ENCODE data around the gene LMTK2.

LMTK2 gene

DNA sequence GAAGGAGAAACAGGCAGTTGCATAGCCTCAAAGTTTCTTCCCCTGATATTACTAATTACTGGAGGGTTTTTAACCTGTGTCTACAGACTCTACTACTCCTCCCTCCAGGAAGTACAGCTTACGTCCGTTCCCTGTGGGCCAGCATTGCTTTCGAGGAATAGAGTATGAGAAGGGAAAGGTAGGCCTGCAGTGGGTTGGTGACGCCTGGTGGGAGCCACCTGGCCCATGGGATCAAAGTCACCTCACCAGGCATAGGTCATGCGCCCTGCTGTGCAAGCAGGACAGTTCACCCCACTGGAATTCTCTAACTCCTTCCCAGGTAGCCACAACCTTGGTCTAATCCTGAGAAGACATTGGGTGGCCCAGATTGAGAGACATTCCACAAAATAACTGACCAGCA is 29.8 kb downstream of the LMTK2 start:
- TF ChIP-seq Cebpa-rat (IDR thresholded peaks at IDR 0.05): no peak
- Histone ChIP-seq H3K4me2 (peak overlapping the region in 9 of 11 experiments; percentile 8 to 96 (median 87); a peak in 16 of 22 replicates), H3K9ac (no peak overlapping the region), H3K36me3 (peaks cover 9 to 52% (median 28%) of the 10 kb centered on the region in 11 experiments; a peak in 21 of 22 replicates), H3K9me3 (replicated peaks in 1 of 11) (no peaks in the 10 kb centered on the region), H3K4me3 (no peak overlapping the region), H4K20me1 (peaks cover 0 to 98% (median 35%) of the 10 kb centered on the region in 11 experiments; a peak in 16 of 22 replicates), H3K27me3 (peaks cover 0 to 95% (median 4%) of the 10 kb centered on the region in 11 experiments; a peak in 9 of 22 replicates), H3K4me1 (peaks cover 46 to 75% (median 68%) of the 10 kb centered on the region in 10 experiments), H3K27ac (peak overlapping the region in 3 of 11 experiments; percentile 28 to 96 (median 94); a peak in 9 of 22 replicates)

DNA sequence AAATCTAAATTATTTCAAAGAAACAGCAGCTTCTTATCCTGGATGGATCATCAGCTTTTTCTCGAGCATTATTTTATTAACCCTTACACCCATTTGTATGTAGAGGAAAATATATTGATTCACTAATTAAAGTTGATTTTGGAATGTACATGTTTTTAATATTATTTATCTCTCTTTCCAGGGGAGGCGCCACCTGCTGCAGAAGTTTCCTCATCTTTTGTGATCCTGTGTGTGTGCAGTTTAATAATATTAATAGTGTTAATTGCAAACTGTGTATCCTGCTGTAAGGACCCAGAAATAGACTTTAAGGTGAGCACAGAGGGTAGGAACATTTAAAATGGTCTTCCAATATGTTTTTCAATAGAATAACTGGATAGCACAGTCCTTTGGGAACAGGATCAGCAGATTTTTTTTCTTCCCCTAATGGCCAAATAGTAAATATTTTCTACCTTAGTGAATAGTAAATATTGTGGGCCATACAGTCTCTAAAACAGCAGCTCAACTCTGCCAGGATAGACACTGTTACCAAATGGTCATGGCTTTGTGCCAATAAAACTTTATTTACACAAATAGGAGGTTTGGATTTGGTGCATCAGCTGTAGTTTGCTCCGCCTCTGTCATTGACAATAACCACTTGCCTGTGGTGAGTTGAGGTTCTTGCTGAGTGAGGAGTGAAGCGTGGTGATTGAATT is 30.6 kb downstream of the LMTK2 start:
- Histone ChIP-seq H3K9me3 (replicated peaks in 1 of 11) (no peaks in the 10 kb centered on the region), H3K9ac (peak overlapping the region in 1 of 11 experiments; percentile 35; a peak in 3 of 22 replicates), H3K27ac (peak overlapping the region in 7 of 11 experiments; percentile 31 to 96 (median 54); a peak in 13 of 22 replicates), H3K36me3 (peaks cover 18 to 60% (median 36%) of the 10 kb centered on the region in 11 experiments), H3K4me1 (peaks cover 38 to 68% (median 63%) of the 10 kb centered on the region in 10 experiments), H4K20me1 (peaks cover 0 to 98% (median 35%) of the 10 kb centered on the region in 11 experiments; a peak in 17 of 22 replicates), H3K4me2 (peak overlapping the region in 9 of 11 experiments; percentile 23 to 96 (median 87); a peak in 16 of 22 replicates), H3K4me3 (no peak overlapping the region), H3K27me3 (peaks cover 0 to 95% (median 4%) of the 10 kb centered on the region in 11 experiments; a peak in 9 of 22 replicates)
- no peak for TF ChIP-seq Cebpa-rat (IDR thresholded peaks at IDR 0.05)

DNA sequence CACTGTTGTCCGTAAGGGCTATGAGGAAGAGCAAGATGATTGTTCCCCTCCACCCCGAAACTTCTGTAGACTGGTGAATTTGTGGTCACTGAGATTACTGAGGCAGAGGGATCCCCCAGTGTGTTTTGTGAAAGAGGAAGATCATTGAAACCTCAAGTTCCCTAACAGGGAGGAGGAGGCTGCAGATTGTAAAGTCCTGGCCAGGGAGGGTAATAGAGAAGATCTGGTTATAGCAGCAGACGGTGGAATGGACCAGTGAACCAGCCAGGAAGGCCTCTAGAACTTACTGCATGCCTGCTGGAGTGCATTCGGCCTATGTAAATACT is 31.1 kb downstream of the LMTK2 start:
- peaks cover 0 to 98% (median 35%) of the 10 kb centered on the region in 11 experiments; a peak in 17 of 22 replicates for H4K20me1 ChIP-seq
- no peak overlapping the region for H3K4me3 ChIP-seq
- H3K4me1 ChIP-seq: peaks cover 33 to 63% (median 58%) of the 10 kb centered on the region in 10 experiments
- H3K36me3 ChIP-seq: peaks cover 23 to 66% (median 41%) of the 10 kb centered on the region in 11 experiments
- H3K27ac ChIP-seq: peak overlapping the region in 7 of 11 experiments; percentile 31 to 96 (median 53); a peak in 13 of 22 replicates
- no peaks in the 10 kb centered on the region for H3K9me3 ChIP-seq (replicated peaks in 1 of 11)
- H3K27me3 ChIP-seq: peaks cover 0 to 95% (median 4%) of the 10 kb centered on the region in 11 experiments; a peak in 9 of 22 replicates
- H3K9ac ChIP-seq: peak overlapping the region in 3 of 11 experiments; percentile 13 to 35 (median 15); a peak in 5 of 22 replicates
- TF ChIP-seq Cebpa-rat (IDR thresholded peaks at IDR 0.05): peak in 4 of 11 experiments; percentile 13 to 34 (median 18); a peak in 2 of 22 replicates
- H3K4me2 ChIP-seq: peak overlapping the region in 9 of 11 experiments; percentile 8 to 96 (median 87); a peak in 17 of 22 replicates

DNA sequence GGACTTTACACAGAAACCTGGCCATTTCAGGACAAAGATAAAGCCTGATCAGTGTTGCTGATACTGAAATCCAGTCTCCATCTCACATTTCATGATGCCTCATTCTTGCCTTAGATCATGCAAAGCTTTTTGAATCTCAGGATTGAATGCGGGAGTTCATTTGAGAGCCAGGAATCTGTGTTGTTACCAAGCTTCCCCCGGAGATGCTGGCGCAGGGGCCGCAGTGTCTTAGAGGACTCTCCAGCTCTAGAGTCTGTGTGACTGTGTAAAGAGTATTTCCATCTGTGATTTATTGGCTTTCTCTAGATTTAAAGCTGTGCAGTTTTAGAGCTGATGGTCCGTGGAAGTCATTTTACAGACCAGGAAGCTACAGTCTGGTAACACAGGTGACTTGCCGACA is 32.0 kb downstream of the LMTK2 start:
- Histone ChIP-seq H3K27me3 (peaks cover 0 to 96% (median 4%) of the 10 kb centered on the region in 11 experiments; a peak in 9 of 22 replicates), H3K4me1 (peaks cover 24 to 56% (median 51%) of the 10 kb centered on the region in 10 experiments), H3K4me2 (peak overlapping the region in 5 of 11 experiments; percentile 8 to 94 (median 87); a peak in 9 of 22 replicates), H3K9ac (no peak overlapping the region; a peak in 1 of 22 replicates), H3K36me3 (peaks cover 31 to 74% (median 50%) of the 10 kb centered on the region in 11 experiments), H4K20me1 (peaks cover 0 to 98% (median 32%) of the 10 kb centered on the region in 11 experiments; a peak in 17 of 22 replicates), H3K27ac (peak overlapping the region in 7 of 11 experiments; percentile 31 to 96 (median 49); a peak in 9 of 22 replicates), H3K9me3 (replicated peaks in 1 of 11) (no peaks in the 10 kb centered on the region), H3K4me3 (no peak overlapping the region)
- no peak for TF ChIP-seq Cebpa-rat (IDR thresholded peaks at IDR 0.05)

DNA sequence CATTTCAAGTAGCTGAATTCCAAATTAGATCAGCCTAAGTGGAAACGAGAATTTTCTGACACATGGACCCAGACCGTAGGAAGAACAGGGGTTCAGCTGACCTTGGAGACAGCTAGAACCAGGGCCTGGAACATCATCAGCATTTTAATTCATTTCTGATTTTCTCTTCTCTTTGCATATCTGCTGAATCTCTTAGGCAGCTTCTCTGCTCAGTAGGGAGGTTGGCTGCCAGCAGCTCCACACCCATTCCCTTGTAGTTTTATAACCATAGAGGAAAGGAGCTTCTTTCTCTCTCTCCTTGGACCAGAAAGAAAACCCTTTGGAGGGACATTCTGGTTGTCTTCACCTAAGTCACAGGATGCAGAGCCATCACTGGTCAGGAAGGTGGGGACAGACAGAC is 36.0 kb downstream of the LMTK2 start:
- H3K36me3 ChIP-seq: peaks cover 48 to 97% (median 84%) of the 10 kb centered on the region in 11 experiments

DNA sequence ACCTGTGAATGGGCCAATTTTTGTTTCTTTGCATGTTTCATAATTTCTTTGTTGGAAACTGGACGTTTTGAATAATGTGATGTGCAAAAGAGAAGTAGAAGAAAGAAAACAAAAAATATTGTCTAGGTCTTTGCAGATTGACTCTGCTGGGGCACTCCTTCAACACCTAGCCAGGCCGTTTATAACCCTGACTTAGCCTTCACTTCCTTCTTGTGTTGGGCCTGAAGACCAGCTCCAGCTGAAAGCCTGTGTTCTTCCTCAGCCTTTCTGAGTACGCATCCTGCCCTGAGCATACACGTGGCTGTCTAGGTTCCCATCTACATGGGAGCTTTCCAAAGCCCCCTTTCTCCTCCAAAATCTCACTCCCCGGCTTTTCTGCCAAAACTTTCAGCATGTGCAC is 41.9 kb downstream of the LMTK2 start:
- Histone ChIP-seq H3K9ac (no peak overlapping the region), H3K4me1 (no peaks in the 10 kb centered on the region), H3K36me3 (peaks cover 44 to 100% (median 82%) of the 10 kb centered on the region in 11 experiments), H3K4me2 (no peak overlapping the region), H3K9me3 (replicated peaks in 1 of 11) (peaks cover 4 to 17% (median 8%) of the 10 kb centered on the region in 11 experiments; a peak in 16 of 22 replicates), H4K20me1 (peaks cover 0 to 55% (median 12%) of the 10 kb centered on the region in 11 experiments; a peak in 9 of 22 replicates), H3K4me3 (no peak overlapping the region), H3K27ac (no peak overlapping the region), H3K27me3 (peaks cover 0 to 99% (median 0%) of the 10 kb centered on the region in 11 experiments; a peak in 4 of 22 replicates)
- no peak for TF ChIP-seq Cebpa-rat (IDR thresholded peaks at IDR 0.05)

More for the DNA sequence above, 36.0 kb downstream of the LMTK2 start:
- no peak overlapping the region for H3K9ac ChIP-seq
- no peak for TF ChIP-seq Cebpa-rat (IDR thresholded peaks at IDR 0.05)
- peaks cover 4 to 17% (median 8%) of the 10 kb centered on the region in 11 experiments; a peak in 16 of 22 replicates for H3K9me3 ChIP-seq (replicated peaks in 1 of 11)
- no peak overlapping the region for H3K4me3 ChIP-seq
- peaks cover 4 to 16% (median 11%) of the 10 kb centered on the region in 10 experiments; a peak in 19 of 20 replicates for H3K4me1 ChIP-seq
- H3K27me3 ChIP-seq: peaks cover 0 to 97% (median 0%) of the 10 kb centered on the region in 11 experiments; a peak in 7 of 22 replicates
- no peak overlapping the region for H3K27ac ChIP-seq
- H4K20me1 ChIP-seq: peaks cover 0 to 76% (median 15%) of the 10 kb centered on the region in 11 experiments; a peak in 13 of 22 replicates
- no peak overlapping the region for H3K4me2 ChIP-seq

DNA sequence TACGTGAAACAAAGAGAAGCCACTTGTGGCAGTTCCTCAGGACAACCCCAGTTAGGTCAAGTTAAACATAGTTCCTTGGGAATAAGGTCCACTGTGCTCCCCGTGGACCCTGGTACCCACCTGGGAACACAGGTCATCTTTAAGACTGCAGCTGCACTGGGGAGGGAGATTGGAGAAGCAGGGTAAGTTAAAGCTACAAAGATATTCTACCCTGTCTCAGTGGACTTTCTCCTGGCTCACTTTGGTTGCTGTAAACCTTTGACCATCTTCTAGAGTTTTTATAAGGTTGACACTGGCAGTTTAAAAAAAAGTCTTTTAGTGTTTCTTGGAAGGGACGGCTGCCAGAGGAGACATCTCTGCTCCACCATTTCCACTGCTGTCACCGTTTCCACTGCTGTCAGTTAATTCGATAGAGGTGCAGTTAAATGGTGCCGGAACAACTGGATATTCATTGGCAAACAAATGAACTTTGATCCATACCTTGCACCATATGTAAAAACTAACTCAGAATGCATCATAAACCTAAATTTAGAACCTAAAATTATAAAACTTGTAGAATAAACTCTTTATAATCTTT is 42.5 kb downstream of the LMTK2 start:
- peaks cover 0 to 53% (median 12%) of the 10 kb centered on the region in 11 experiments; a peak in 8 of 22 replicates for H4K20me1 ChIP-seq
- no peak for TF ChIP-seq Cebpa-rat (IDR thresholded peaks at IDR 0.05)
- H3K4me3 ChIP-seq: no peak overlapping the region
- H3K4me1 ChIP-seq: no peaks in the 10 kb centered on the region
- H3K9ac ChIP-seq: no peak overlapping the region
- no peak overlapping the region for H3K4me2 ChIP-seq
- H3K27ac ChIP-seq: no peak overlapping the region
- H3K36me3 ChIP-seq: peaks cover 46 to 100% (median 79%) of the 10 kb centered on the region in 11 experiments
- H3K9me3 ChIP-seq (replicated peaks in 1 of 11): peaks cover 2 to 17% (median 7%) of the 10 kb centered on the region in 11 experiments; a peak in 16 of 22 replicates
- H3K27me3 ChIP-seq: peaks cover 0 to 99% (median 0%) of the 10 kb centered on the region in 11 experiments; a peak in 4 of 22 replicates

DNA sequence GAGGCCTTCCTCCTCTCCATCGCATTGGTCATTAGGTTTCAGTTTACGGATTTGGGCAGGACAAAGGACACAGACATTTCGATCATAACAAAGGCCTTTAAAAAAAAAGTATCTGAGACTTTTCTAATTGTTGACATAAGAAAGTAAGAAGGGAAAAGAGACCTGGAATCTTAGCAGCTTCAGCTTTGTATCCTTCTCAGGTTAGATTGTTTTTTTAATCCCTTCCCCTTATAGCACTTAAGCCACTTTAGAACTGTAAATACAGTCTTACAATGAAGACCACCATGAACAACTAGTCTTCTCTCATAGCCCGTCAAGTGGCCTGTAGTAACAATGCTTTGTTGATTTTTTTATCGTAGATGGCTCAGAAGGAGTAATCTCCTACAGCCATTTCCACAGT is 45.2 kb downstream of the LMTK2 start:
- H3K9me3 ChIP-seq (replicated peaks in 1 of 11): no peaks in the 10 kb centered on the region
- peaks cover 52 to 100% (median 83%) of the 10 kb centered on the region in 11 experiments for H3K36me3 ChIP-seq
- H4K20me1 ChIP-seq: peaks cover 0 to 43% (median 12%) of the 10 kb centered on the region in 11 experiments; a peak in 8 of 22 replicates
- no peak overlapping the region for H3K27ac ChIP-seq
- no peak overlapping the region for H3K4me3 ChIP-seq
- TF ChIP-seq Cebpa-rat (IDR thresholded peaks at IDR 0.05): no peak
- H3K9ac ChIP-seq: no peak overlapping the region
- H3K4me1 ChIP-seq: no peaks in the 10 kb centered on the region
- H3K4me2 ChIP-seq: no peak overlapping the region
- peaks cover 0 to 96% (median 0%) of the 10 kb centered on the region in 11 experiments; a peak in 4 of 22 replicates for H3K27me3 ChIP-seq

Measured in BLaER1 treated with 17β-estradiol and CSF1 and Interleukin-3, amounts not matched to agents 10 nM and 100 nM (cell line).